HUDEP-2 (cell line): ENCODE measurements around the gene STAT1.
A peak's percentile ranks its signal among the peaks of the same experiment; 100 is the strongest.
"Not testable (repeated sequence)": the region's sequence is repeated elsewhere in the genome, so short reads cannot be mapped to it uniquely, and the experiment has no call there.

Source experiments
- DNase-seq, 76 experiments: peaks; one replicate each; lab custom pipeline; 2025; ENCODE audit not compliant: unreplicated experiment in 76 of 76; lab: John Stamatoyannopoulos, UW

STAT1 gene

DNA sequence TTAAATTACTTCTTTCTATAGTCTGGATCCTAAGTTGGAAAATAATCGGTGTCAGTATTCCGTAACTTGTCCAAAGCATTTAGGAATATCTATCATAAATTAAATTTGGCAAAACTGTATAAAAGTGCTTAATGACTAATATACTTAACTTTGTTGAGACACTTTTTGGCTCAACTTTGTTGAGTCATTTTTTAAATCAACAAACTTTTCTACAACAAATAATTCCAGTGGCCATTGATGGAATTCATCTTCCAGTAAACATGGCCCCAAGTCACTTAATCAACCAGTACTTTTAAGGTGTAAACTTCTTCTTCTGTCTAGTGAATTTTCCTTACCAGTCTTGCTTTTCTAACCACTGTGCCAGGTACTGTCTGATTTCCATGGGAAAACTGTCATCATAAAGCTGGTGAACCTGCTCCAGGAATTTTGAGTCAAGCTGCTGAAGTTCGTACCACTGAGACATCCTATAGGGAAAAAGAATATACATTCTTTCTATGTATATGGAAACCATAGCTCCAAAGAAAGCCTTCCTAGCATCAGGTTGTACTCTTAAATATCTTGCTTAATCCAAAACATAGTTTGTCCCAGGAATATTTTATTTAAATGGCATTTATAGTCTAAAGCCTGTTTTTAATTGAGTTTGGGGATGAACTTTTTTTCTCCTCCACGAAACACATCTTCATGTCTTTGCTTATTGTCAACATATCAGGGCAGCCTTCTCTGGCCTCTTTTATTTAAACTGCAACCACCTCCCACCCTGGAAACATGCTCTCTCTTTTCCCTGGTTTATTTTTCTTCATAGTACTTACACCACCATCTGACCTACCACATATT is 4.2 kb downstream of the STAT1 start:
- DNase-seq = no peak

DNA sequence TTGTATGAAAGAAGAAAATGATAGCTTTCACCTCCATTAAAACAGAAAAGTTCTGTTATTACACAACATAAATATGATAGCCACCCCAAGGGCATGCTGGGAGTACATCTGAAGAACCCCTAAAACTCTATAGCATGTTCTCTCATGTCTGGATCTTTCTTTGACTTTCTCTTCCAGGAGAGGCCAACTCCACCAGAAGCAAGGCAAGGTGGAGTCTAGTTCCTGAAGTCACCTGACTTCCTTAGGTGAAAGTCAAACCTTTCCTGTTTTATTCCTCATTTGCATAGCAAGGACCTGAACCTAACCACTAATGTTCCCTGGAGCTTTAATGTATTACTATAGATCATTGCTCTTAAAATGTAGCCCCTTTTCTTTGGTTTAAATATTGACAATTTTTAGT is 5.7 kb downstream of the STAT1 start:
- DNase-seq = no peak

DNA sequence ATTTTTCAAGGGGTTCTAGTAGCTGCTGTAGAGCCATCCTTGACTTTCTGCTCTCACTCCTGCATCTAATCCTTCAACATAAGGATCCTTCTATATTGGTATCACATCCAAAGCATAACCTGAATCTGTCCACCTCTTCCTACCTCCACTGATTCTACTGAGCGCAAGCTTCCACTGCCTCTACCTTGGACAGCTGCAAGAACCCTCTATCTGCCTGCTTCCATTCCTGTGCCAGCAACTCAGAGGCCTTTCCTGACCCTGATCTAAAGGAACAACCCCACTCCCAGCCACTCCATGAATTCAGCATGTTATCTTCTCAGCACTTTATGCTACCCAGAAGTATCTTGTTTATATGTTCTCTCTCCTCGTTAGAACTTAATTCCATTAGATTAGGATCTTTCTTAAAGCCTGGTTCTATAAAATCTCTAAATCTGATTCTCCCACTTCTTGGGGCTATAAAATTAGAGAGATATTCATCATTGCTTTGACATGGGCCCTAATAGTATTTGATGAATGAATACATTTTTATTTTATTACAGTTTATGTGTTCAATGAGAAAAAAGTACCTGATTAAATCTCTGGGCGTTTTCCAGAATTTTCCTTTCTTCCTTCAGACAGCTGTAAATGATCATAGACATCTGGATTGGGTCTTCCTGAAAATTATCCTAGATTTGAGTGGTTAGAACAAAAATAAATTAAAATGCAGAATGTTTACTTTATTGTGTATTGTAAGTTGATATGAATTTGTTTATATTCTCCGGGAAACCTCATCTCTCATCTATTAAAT is 6.8 kb downstream of the STAT1 start:
- no peak for DNase-seq

DNA sequence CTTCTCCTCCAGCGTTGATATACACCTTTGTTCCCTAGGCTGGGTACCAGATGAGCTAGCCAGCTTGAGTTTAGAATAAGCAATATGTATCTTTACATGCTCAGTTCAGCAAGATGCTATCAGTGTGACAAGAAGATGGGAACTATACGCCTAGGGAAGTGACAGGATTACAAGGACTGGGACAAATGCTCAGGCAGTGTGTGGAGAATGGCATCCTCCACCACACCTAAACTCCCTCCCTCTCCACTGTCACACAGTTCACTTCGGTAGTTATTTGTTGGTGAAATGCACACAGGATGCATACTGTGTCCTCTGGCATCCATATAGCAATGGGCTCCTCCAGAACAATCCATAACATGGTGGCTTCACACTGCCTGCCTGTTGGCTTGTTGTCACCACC is 7.7 kb downstream of the STAT1 start:
- DNase-seq = no peak

DNA sequence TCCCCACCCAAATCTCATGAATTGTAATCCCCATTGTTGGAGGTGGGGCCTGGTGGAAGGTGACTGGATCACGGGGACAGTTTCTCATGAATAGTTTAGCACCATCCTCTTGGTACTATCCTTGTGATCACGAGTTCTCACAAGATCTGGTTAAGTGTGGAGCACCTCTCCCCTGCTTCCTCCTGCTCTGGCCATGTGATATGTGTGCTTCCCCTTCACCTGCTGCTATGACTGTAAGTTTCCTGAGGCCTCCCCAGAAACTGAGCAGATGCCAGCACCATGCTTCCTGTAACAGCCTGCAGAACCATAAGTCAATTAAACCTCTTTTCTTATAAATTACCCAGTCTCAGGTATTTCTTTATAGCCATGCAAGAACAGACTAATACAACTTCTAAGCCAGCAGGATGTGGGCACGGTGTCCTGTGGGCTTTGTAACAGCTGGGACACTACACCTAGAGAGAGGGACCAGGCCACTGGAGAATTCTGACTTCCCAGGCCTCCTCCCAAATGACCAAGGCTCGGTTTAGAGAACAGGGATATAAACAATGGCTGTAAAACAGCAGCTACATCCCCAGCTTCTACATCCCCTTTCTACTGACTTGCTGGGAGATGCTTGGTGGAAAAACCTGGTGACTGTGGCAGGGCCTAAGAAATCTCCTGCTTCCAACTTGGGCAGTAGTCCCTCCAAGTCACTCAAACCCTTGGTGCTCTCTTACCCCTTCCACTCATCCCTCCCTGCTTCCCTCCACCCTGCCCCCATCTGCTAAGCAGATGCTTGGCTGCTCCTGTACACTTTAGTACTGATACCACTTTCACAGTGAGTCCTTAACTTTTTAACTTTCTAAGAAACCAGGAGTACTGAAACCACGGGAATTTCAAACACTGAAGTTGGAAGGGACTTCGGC is 10.3 kb downstream of the STAT1 start:
- DNase-seq = no peak

DNA sequence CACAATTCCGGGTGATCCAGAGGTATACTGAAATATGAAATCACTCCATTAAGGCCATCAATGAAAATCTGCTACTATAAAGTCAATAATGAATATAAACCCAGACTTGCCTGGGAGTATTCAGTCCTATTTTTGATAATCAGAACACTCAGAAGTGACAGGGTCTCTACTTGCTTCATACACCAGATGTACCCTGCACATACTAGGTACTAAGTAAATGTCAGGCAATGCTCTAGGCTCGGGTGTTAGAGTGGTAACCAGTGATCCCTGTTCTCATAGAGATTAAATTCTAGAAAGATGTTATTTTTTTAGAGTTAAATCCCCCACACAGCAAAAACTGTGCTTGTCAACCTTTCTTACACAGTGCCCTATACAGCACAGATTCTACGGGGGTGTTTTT is 12.3 kb downstream of the STAT1 start:
- no peak for DNase-seq

DNA sequence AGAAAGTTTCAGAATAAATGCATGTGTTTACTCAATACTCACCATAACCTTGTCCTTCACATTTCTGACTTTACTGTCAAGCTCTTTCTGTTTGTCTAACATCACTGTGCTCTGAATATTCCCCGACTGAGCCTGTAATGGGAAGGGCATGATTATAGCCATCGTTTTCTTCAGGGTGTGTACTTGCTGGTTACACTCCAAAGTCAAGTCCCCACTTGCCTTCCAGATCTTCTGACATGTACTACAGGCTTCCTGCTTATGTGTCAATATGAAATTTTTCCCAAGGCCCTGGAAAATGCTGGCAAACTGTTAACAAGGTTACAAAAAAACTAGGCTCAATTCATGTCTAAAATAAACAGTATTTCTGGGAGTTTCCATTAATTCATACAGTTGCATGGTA is 12.9 kb downstream of the STAT1 start:
- DNase-seq = no peak

DNA sequence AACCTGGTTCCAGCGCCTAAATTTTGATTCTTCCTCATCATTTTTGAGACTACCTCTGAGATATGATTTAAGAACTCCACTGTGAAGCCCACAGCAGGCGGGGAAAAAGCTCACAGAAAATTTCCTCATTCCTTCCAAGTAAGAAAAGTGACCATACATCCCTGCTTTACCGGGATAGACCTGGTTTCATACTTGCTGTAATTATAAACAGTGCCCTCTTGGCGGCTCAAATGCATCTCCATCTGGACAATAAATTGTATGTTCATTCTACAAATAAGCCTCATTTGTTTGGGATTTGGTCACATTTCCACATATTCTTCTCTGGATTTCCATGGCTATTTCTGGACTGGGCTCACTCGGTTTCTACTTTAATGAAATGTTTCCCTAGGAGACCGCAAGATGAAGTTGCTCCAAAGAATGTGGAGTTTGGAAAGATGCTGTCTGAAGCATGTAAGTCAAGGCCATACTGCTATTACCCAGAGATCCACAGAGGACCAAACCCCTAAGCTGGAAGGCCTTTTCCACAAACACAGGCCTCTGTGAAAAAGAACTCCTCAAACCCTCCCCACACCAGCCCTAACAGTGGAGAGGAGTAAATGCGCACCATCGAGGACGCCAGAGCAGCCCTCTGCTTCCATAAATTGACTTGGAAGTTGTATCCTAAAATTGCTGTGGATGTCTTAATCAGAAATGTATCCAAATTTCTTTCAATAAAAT is 13.9 kb downstream of the STAT1 start:
- DNase-seq = no peak

DNA sequence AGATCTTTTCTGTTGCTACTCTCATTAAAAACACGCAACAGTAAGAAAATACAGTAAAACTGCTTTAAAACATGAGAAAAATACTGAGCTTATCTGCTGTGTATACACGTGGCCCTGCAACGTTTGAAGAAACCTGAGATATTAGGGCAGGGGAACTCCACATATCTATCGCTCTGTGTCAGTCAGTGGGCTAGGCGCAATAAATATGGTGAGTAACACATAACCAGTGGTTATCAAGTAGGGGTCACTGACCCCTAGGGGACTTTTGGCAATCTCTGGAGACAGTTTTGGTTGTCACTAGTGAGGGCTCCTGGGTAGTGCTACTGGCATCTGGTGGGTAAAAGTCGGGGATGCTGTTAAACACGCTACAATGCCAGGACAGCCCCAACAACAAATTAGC is 14.9 kb downstream of the STAT1 start:
- DNase-seq = no peak

DNA sequence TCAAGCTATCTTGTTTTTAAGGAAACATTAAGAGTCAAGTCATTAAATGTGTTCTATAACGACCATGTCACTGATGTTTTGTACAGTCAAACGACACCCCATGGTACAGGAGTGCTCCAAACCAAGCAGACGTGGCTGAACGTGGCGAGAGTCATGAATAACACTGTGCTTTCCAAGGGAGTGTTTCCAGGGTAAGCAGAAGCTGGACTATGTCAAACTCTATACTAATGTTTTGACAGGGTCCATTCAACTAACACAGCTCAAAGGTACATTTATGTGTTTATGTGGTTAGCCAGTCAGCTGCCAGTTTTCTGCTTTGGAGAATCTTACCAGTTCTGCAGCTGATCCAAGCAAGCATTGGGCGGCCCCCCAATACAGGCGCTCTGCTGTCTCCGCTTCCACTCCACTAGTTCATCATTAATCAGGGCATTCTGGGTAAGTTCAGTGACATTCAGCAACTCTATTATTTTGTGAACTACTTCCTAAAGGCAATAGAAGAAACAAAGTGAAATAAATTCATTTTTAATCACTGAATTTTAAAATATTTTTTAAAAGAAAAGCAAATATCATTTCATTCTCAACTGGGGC is 16.4 kb downstream of the STAT1 start:
- DNase-seq = no peak

DNA sequence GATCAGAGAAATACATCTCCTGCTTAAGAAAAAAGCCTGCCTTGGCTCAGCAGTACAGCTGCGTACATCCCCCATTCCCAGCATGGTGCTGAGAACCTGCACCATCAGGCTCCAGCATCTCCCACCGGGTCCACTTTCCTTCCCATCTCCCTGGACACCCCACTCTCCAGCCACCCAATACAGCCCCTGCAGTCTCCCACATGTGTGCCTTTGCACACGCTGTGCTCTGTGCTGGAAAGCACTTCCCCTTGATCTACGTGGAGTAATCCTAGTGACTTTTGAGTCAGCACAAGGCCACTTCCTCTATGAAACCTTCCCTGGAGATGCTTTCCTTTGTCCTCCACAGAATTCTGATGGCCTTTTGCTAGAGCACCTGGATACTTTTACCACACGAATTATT is 17.0 kb downstream of the STAT1 start:
- DNase-seq = no peak

DNA sequence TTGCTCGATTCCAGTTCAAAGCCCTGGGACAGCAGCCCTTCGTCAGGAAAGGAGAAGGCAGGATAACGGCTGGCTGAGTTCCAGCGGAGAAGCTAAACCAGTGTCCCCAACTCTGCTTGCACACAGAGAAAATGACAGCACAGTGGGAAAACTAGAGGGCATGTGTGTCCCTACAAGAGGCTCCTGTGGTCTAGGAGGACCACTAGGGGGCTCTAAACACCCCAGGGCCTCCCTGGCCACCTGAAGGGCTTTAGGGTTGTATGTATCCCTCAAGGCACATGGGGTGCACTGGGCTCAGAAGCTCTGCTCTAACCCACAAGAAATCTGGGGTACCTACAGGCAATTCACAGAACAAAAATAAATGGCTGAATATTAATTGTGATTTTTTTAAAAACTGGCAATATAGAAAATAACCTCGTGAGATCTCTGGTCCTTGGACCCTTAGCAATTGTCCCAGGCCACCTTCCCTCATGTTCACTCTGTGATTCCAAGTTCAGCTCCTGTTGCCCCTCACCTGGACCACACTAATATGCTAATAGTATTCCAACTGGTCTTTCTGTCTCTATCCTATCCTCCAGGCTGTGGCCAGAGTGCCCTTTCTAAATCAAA is 17.5 kb downstream of the STAT1 start:
- peak in 53 of 76 experiments; percentile 3 to 56 (median 21) for DNase-seq

DNA sequence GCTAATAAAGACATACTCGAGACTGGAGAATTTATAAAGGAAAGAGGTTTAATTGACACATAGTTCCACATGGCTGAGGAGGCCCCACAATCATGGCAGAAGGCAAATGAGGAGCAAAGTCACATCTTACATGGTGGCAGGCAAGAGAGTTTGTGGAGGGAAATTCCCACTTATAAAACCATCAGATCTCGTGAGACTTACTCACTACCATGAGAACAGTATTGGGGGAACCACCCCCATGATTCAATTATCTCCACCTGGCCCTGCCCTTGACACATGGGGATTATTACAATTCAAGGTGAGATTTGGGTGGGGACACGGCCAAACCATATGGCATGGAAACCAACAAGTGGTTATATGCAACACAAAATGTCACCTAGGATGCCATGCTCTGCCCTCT is 18.7 kb downstream of the STAT1 start:
- not testable (repeated sequence) for DNase-seq

DNA sequence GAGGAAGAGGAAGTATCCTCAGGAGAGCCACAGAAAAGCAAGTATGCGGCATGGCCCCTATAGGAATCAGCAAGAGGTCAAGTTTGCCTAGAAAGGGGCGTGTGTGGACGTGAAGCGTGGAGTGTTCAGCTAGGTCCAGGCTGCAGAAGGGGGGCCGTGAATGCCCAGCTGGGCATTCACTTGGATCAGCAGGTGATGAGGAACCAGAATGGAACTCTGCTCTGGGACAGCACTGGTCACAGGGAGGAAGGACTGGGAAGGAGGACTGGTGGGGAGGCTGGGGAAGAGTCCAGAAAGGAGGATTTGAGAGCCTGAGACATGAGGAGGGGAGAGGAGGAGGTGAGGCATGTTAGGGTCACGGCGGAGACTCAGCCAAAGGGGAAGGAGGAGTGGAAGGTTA is 19.8 kb downstream of the STAT1 start:
- DNase-seq = no peak

DNA sequence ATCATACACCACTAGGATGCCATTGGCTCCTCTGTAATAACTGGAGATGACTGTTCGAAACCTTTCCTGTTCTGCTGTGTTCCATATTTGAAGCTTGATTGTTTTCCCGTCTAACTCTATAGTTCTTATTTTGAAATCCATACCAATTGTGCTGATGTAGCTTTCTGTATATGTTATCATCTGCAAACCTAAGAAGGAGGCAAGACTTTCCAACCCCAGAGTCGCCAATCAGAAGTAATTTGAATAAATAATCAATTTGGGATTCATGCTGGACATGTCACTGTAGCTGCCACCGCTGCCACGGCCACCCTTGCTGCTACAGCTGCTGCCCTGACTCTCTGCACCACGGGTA is 20.7 kb downstream of the STAT1 start:
- no peak for DNase-seq

DNA sequence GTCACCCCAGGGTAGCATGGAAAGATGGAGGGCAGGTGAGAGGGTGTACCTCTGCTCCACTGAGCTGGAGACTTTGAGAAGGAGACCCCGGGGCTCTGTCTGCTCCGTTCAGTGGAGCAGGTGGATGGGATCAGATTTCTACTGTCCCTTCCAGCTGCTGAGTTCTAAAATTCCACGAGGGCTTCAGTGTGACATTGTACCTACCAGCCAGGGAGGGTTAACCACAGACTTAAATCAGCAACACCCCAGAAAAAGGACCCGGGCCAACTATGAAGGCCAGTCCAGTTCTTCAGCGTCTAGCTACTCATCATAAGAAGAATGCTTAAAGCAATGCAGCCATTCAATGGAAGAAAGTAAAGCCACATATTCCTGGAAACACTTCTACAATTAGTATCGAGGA is 23.8 kb downstream of the STAT1 start:
- no peak for DNase-seq

DNA sequence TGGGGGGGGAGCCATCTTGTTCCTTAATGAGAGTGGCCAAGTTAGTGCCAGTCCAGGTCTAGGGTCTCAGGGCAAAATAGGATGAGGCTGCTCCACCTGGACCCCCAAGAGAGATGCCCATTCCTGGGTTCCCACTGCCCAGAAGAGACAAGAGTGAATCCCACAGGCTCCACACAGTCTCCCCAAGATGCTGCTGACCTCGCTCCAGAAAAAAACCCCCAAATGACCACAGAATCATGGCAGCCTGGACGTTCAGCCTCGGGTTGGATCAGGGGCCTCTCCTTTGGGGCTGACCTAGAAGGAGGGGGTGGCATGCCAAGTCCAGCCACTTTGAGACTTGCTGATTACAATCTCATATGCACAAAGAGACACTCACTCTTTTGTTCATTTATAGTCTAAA is 25.1 kb downstream of the STAT1 start:
- no peak for DNase-seq

DNA sequence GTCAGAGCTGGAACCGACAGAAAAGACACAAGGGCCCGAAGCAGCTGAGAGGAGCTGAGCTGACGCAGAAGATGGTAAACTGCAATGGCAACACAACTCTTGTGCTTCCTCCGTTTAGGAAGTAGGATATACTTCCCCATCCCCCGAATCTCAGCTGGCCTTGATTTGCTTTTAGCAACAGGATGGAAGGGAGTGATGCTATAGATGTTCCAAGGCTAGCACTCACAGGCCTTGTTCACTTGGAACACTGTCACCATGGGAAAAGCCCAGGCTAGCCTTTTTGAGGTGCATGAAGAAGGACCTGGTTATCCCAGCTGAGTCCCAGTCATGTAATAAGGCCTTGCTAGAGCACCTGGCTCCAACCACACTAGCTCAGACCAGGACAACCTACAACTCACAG is 26.0 kb downstream of the STAT1 start:
- no peak for DNase-seq

DNA sequence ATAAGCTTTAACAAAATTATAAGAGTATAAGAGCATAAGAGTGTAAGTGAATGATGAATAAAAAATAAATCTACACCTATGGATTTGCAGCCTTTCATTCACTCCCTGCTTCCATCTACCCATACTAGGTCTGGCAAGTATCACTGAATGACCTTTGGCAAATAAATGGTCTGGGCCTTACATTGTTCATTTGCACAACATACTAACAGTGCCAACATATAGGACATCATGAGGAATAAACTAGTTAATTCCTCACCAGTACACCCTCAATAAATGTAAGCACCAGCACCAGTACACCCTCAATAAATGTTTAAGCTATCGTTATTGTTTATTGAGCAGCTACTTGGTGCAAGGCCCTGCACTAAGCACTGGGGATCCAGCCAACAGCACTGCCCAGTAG is 26.9 kb downstream of the STAT1 start:
- no peak for DNase-seq
